Esophagus (tissue), 2 donors: ENCODE results near the gene CDK16. TPM values are rescaled to one million over a fixed set of nuclear protein-coding genes. Genes with fewer than 3 reads are reported as not detected.

Experiments used
- H3K27ac ChIP-seq, 2 donors: one replicate each; pipeline ENCODE4 v1.5.1; 2013; ENCODE audit warnings: low read depth in 2 of 2, mild to moderate bottlenecking in 2 of 2, inconsistent platforms in 1 of 2, low read length in 1 of 2, moderate library complexity in 1 of 2
- H3K27me3 ChIP-seq, 2 donors: one replicate each; pipeline ENCODE4 v1.6.1; 2013; ENCODE audit warnings: low read length in 2 of 2, control low read depth in 1 of 2, mild to moderate bottlenecking in 1 of 2; ENCODE audit not compliant: insufficient read depth in 2 of 2, control insufficient read depth in 1 of 2
- H3K36me3 ChIP-seq, 2 donors: one replicate each; pipeline ENCODE4 v1.6.1; 2013; ENCODE audit warnings: low read length in 1 of 2; ENCODE audit not compliant: control insufficient read depth in 2 of 2, insufficient read depth in 2 of 2
- H3K4me1 ChIP-seq, 2 donors: one replicate each; pipeline ENCODE4 v1.6.1; 2013; ENCODE audit warnings: low read length in 1 of 2; ENCODE audit not compliant: control insufficient read depth in 2 of 2, insufficient read depth in 2 of 2
- H3K4me3 ChIP-seq, 2 donors: one replicate each; pipeline ENCODE4 v1.5.1; 2013; ENCODE audit warnings: low read length in 2 of 2, mild to moderate bottlenecking in 2 of 2, low read depth in 1 of 2, moderate library complexity in 1 of 2
- H3K9me3 ChIP-seq, 2 donors: one replicate each; pipeline ENCODE4 v1.6.1; 2013; ENCODE audit warnings: mild to moderate bottlenecking in 2 of 2, low read depth in 1 of 2, low read length in 1 of 2, moderate library complexity in 1 of 2; ENCODE audit not compliant: control insufficient read depth in 2 of 2, insufficient read depth in 1 of 2
- WGBS, 2 donors: extraction: QIAGEN DNeasy Blood & Tissue Kit; methylation state at CpG; one replicate each; pipeline ENCODE4 v1.1.7; 2013; 5-methylcytosine and 5-hydroxymethylcytosine counted together
- polyA plus RNA-seq, 2 donors: library from polyadenylated mRNA; stranded (reverse); fragments of 200-250 nt; gene quantifications; one replicate each; pipeline ENCODE4 v1.2.3, GENCODE V29; 2013
- donor health status: healthy with polysubstance abuse.
- donor health status: Bipolar disorder and iron deficiency.

CDK16 gene
- polyA plus RNA-seq, 2 donors, result 47.5 to 59.8 TPM

DNA sequence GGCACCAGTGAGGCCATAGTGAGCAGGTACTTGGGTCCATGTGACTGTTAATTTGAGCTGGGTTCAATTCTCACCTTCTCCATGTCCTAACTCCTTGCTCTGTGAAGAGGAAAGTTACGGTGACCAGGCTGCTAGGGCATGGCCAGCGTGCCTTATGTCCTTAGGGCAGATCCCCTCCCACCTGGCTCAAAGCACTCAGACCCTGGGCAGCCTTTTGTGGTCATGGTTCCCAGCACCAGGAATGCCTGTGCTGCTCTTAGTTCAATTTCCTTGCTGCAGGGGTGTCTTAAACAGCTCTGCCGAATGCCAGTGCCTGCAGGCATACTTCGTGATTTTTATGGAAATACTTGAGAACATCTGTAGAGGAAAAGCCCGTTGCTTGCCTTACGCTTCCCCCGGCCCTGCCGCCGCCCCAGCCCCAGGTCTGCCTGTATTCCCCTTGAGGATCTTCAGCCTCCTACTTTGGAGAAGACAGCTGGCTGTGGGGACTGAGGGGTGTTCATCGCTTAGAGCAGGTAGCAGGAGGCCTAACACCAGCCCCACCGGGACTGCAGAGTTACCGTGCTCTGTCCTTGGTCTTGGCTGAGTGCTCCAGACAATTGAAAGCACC is 3.1 kb upstream of the CDK16 start:
- peaks cover 0 to 11% of the 10 kb centered on the region in 2 donors for H3K4me1 ChIP-seq
- WGBS, 2 donors, result 69 to 87% methylated on average over 12 of the region's 12 CpGs
- no peaks in the 10 kb centered on the region for H3K9me3 ChIP-seq
- peaks cover 15 to 37% of the 10 kb centered on the region in 2 donors for H3K36me3 ChIP-seq
- H3K4me3 ChIP-seq, result no peak overlapping the region
- H3K27me3 ChIP-seq, result no peaks in the 10 kb centered on the region
- no peak overlapping the region for H3K27ac ChIP-seq

GRCh38 chrX:47216393-47216925 is 2.0 kb upstream of the CDK16 start:
- Histone ChIP-seq H3K27me3 (no peaks in the 10 kb centered on the region), H3K27ac (peak overlapping the region; percentile 94 to 97), H3K4me1 (peaks cover 0 to 13% of the 10 kb centered on the region in 2 donors), H3K9me3 (no peaks in the 10 kb centered on the region), H3K4me3 (no peak overlapping the region), H3K36me3 (peaks cover 13 to 27% of the 10 kb centered on the region in 2 donors)
- 68 to 91% methylated on average over 8 of the region's 8 CpGs for WGBS, 2 donors

DNA sequence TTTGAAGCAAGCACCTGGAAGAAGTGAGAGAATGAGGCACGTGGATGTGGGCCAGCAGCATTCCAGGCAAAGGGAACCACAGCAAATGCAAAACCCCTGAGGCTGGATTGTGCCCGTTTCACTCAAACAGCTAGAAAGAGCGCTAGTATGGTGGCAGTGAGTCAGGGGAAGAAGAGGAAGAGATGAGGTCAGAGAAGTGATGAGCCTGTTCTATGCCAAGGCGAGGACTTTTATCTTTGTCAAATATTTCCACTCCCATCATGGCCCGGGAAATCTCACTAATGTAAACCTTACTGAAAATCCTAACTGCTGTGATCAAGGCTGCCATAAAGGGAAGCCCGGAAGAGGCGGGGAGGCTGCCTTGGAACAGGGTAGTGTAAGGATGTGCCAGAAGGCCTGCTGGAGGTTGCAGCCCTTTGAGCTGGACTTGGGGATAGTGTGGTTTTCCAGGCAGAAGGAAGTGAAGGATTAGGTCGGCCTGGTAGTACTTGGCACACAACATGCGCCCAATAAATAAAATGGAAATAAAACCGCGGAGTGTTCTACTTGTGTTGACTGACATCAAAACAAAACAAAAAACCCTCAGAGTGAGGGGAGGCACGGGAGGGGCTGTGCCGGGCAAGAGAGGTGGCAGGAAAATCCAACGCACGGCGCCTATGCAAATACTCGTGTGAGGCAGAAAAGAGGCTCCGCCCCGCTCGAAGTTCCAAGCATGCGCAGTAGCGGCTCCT is 1.2 kb upstream of the CDK16 start:
- Histone ChIP-seq H3K4me3 (peak overlapping the region in 1 of 2 donors; percentile 30), H3K27me3 (no peaks in the 10 kb centered on the region), H3K9me3 (no peaks in the 10 kb centered on the region), H3K36me3 (peaks cover 10 to 26% of the 10 kb centered on the region in 2 donors), H3K27ac (peak overlapping the region; percentile 94 to 97), H3K4me1 (peaks cover 0 to 13% of the 10 kb centered on the region in 2 donors)
- 1 to 15% methylated on average over 22 of the region's 22 CpGs for WGBS, 2 donors

DNA sequence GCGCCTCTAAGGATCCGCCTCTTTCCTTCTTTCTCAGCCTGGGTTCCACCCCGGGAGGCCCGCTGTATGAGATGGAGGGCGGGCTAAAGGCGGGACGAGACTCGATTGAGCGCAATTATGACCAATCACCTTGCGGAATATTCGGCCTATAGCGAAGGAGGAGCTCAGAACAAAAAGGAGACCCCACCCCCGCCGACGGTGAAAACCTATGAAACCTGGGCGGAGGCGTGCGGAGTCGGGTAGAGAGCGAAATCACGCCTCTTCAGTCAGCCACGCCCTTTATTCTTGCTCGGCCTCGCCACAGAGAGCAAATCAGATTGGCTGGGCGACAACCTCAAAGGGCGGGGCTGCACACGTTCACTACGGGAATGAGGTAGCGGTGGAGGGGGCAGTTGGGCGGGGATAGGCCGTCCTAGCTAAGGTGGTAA is 615 bp upstream of the CDK16 start:
- H3K36me3 ChIP-seq, result peaks cover 9 to 23% of the 10 kb centered on the region in 2 donors
- H3K27ac ChIP-seq, result peak overlapping the region; percentile 96 to 97
- H3K9me3 ChIP-seq, result no peaks in the 10 kb centered on the region
- peaks cover 0 to 13% of the 10 kb centered on the region in 2 donors for H3K4me1 ChIP-seq
- WGBS, 2 donors, result 0 to 2% methylated on average over 31 of the region's 31 CpGs
- no peaks in the 10 kb centered on the region for H3K27me3 ChIP-seq
- peak overlapping the region; percentile 73 to 93 for H3K4me3 ChIP-seq

DNA sequence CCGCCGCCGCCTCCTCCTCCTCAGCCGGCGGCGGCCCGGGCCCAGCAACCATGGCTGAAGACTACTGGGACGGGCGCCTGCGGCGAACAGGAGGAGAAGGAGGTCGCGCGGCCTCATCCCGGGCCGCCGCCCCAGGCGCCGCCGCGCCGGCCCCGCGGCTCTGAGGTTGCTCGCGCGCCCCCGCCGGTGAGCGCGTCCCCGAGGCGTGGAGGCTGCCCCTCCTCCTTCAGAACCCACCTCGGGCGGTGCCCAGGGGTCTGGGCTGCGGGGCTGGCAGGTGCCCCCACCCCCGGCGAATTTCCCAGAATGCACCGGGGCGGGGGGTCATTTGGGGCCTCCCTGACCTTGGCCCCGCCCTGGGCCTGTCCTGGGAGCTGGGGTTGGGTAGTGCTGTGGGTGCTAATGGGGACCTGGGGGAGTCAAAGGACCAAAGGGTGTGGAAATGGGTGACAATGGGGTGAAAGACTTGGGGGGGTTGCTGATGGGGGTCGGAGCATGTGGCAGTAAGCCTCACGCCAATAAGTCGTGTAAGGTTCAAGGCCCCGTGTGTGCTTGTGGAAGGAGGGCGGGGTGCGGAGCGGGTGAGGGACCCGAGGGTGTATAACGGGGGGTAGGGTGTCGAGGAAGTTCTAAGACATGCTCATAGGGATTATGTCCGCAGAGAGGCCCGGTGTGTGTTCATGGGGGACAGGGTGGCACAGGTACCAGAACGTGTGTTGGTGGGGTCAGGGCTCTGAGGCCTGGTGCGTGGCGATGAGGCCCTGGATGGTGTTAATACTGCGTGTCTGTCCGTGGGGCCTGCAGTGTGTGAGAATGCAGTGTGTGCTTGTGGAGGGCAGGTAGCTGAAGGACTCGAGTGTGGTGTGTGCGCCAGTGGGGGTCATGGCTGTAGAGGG is 687 bp downstream of the CDK16 start:
- peaks cover 11 to 25% of the 10 kb centered on the region in 2 donors for H3K36me3 ChIP-seq
- no peaks in the 10 kb centered on the region for H3K27me3 ChIP-seq
- 1 to 13% methylated on average over 41 to 59 of the region's 60 CpGs for WGBS, 2 donors
- H3K27ac ChIP-seq, result peak overlapping the region; percentile 96 to 97
- H3K4me3 ChIP-seq, result peak overlapping the region; percentile 73 to 93
- peaks cover 0 to 13% of the 10 kb centered on the region in 2 donors for H3K4me1 ChIP-seq
- H3K9me3 ChIP-seq, result no peaks in the 10 kb centered on the region

DNA sequence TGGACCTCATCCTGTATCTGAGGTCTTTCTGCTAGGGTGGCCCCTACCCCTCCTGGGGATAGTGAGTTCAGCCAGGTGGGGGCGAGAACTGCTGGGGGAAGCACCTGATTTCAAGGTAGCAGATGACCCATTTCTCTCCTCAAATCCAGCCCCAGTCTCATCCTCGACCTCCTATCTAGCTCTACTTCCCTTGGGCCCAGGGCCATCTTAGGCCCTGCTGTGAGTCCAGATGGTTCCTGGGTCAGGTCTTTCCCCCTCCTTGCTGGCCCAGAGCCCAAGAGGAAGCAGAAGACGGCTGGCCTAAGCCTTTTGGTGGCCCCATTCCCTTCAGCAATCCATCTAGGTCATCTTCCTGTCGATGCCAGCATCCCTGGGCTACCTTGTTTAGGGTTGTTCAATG is 3.3 kb downstream of the CDK16 start:
- H3K9me3 ChIP-seq, result no peaks in the 10 kb centered on the region
- H3K4me3 ChIP-seq, result no peak overlapping the region
- 61 to 63% methylated on average over 4 of the region's 4 CpGs for WGBS, 2 donors
- peaks cover 4 to 32% of the 10 kb centered on the region in 2 donors for H3K36me3 ChIP-seq
- no peak overlapping the region for H3K27ac ChIP-seq
- peaks cover 0 to 13% of the 10 kb centered on the region in 2 donors for H3K4me1 ChIP-seq
- no peaks in the 10 kb centered on the region for H3K27me3 ChIP-seq

GRCh38 chrX:47222751-47223350 is 4.4 kb downstream of the CDK16 start:
- no peak overlapping the region for H3K27ac ChIP-seq
- 81 to 91% methylated on average over 9 to 10 of the region's 10 CpGs for WGBS, 2 donors
- H3K9me3 ChIP-seq, result no peaks in the 10 kb centered on the region
- H3K4me3 ChIP-seq, result no peak overlapping the region
- H3K36me3 ChIP-seq, result peaks cover 4 to 36% of the 10 kb centered on the region in 2 donors
- no peaks in the 10 kb centered on the region for H3K27me3 ChIP-seq
- H3K4me1 ChIP-seq, result peaks cover 0 to 13% of the 10 kb centered on the region in 2 donors

DNA sequence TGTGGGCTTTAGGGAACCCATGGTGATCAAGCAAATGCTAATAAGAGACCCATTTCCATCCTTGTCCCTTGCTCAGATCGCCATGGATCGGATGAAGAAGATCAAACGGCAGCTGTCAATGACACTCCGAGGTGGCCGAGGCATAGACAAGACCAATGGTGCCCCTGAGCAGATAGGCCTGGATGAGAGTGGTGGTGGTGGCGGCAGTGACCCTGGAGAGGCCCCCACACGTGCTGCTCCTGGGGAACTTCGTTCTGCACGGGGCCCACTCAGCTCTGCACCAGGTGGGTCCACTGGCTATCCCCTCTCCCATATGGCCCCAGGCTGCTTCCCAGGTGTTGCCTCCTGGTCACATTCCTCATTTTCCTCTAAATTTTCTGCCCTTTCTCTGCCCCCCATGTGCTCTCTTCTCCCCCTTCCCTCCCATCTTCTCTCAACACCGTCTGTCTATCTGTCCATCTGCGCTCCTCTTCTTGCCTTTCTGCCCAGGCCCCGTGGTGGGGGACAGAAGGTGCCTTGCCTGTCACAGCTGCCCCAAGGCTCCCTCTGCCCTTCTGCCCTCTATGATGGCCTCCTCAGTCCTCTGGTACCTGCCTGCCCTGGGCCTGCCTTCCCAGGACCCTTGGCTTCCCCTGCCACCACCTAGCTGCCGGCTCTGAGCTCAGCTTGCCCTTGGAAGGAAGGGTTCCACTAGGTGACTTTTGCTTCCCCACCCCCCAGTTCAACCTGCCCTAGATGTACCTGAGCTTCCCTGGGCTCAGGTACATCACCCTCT is 5.2 kb downstream of the CDK16 start:
- WGBS, 2 donors, result 92 to 96% methylated on average over 12 to 13 of the region's 13 CpGs
- H3K36me3 ChIP-seq, result peaks cover 4 to 39% of the 10 kb centered on the region in 2 donors
- H3K9me3 ChIP-seq, result no peaks in the 10 kb centered on the region

More for the DNA sequence above, 5.2 kb downstream of the CDK16 start:
- H3K27ac ChIP-seq, result no peak overlapping the region
- H3K4me3 ChIP-seq, result no peak overlapping the region
- H3K27me3 ChIP-seq, result no peaks in the 10 kb centered on the region
- H3K4me1 ChIP-seq, result peaks cover 0 to 13% of the 10 kb centered on the region in 2 donors
